LoVo (cell line): ENCODE results near the gene ANGPTL1.
"Not testable (repeated sequence)": the region's sequence is repeated elsewhere in the genome, so short reads cannot be mapped to it uniquely, and the experiment has no call there.

ENCODE experiments used
- DNase-seq: peaks from one replicate; pipeline ENCODE4 v3.0.0-alpha.2; 2016; ENCODE audit warnings: low spot score

Gene ANGPTL1

GRCh38 chr1:178867670-178868069, 3.2 kb downstream of the ANGPTL1 start:
- DNase-seq, result peak; percentile 35

GRCh38 chr1:178864326-178864725, 6.6 kb downstream of the ANGPTL1 start:
- peak; percentile 9 for DNase-seq

- DNase-seq, result no peak
These were observed 8.0 kb downstream of the ANGPTL1 start for GRCh38 chr1:178862864-178863263.

- no peak for DNase-seq
These were observed 8.5 kb downstream of the ANGPTL1 start for GRCh38 chr1:178862416-178862815.

GRCh38 chr1:178857126-178857525, 13.8 kb downstream of the ANGPTL1 start:
- no peak for DNase-seq

- no peak for DNase-seq
These were observed 21.0 kb downstream of the ANGPTL1 start for GRCh38 chr1:178849918-178850317.

- not testable (repeated sequence) for DNase-seq
These were observed 23.0 kb downstream of the ANGPTL1 start for GRCh38 chr1:178847919-178848318.

GRCh38 chr1:178847396-178847849, 23.5 kb downstream of the ANGPTL1 start:
- DNase-seq, result peak; percentile 13

- no peak for DNase-seq
These were observed 24.6 kb downstream of the ANGPTL1 start for GRCh38 chr1:178846306-178846705.

GRCh38 chr1:178844436-178844835, 26.4 kb downstream of the ANGPTL1 start:
- DNase-seq, result no peak

GRCh38 chr1:178825167-178825566, 45.7 kb downstream of the ANGPTL1 start:
- DNase-seq, result no peak

GRCh38 chr1:178821134-178821866, 49.6 kb downstream of the ANGPTL1 start:
- DNase-seq, result no peak

GRCh38 chr1:178819123-178819522, 51.8 kb downstream of the ANGPTL1 start:
- DNase-seq, result no peak

GRCh38 chr1:178818416-178818815, 52.5 kb downstream of the ANGPTL1 start:
- no peak for DNase-seq

- DNase-seq, result no peak
These were observed 60.3 kb downstream of the ANGPTL1 start for GRCh38 chr1:178810585-178810984.

GRCh38 chr1:178808529-178808928, 62.3 kb downstream of the ANGPTL1 start:
- DNase-seq, result no peak

- DNase-seq, result no peak
These were observed 64.1 kb downstream of the ANGPTL1 start for GRCh38 chr1:178806665-178807300.

- no peak for DNase-seq
These were observed 68.0 kb downstream of the ANGPTL1 start for GRCh38 chr1:178802873-178803272.
